ENCODE data around the gene FYB1.

FYB1 gene

DNA sequence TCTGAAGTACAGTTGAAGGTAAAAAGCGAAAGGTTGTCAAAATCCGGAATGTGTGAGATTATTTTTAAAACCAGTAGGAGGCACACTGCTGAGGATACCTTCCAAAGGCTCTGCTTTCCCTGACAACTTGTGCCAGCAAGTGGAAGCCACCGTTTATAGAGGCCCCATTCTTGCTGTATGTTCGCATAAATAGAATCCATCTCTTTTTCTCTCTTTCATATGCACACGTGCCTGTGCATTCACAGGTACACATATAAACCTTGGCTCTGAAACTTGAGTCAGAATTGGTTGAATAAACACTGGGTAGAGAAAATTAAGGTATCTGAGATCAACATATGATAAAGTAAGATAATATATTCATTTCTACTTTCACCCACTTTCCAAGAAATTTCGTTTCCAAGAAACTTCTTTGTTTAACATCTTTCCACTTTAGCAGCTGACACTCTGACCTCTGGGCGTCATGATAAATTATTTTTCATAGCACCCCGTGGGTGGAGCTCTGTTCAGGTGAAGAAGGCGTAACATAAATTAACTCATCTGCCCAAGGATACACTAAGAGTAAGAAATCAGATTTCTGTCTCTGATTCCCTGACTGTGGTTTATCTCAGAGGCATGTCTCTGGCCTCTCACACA, 81.4 kb downstream of the FYB1 start:
- WGBS: 63% methylated on average over 8 of the region's 9 CpGs

DNA sequence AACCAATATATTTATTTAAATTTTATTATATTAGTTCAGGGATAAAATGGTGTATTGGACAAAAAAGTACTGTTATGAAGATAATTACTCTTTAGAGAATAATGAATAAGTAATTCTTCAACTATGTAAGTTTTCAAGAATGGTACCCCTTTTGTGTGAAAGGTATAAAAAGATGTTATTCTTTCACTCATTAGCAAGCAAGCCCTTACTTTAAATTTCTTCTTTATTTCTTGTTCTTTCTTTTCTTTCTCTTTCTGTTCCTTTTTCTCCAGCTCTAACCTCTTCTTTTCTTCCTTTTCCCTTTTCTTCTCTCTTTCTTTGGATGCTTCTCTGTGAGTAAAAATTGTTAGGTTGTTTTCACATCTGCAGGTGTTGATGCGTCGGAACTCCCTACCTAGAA, 82.0 kb downstream of the FYB1 start:
- H3K4me1 ChIP-seq (ENCODE audit: control insufficient read depth, insufficient read depth, low read depth, low read length): no peaks in the 10 kb centered on the region
- no peaks in the 10 kb centered on the region for H3K36me3 ChIP-seq (ENCODE audit: control insufficient read depth in 1 of 2, insufficient read depth in 2 of 2, low read depth in 1 of 2, low read length in 2 of 2)
- no peaks in the 10 kb centered on the region for H3K9me3 ChIP-seq (ENCODE audit: control insufficient read depth, low read length)
- no peak overlapping the region for H2BK120ac ChIP-seq (ENCODE audit: low read depth, low read length)
- H3K4ac ChIP-seq (ENCODE audit: low read depth in 1 of 2, low read length in 2 of 2): no peak overlapping the region
- no peak overlapping the region for H3K23ac ChIP-seq (ENCODE audit: low read length in 2 of 2)
- H3K9ac ChIP-seq (ENCODE audit: low read length): no peak overlapping the region
- no peak for DNase-seq
- no peak overlapping the region for H3K14ac ChIP-seq (ENCODE audit: low read length in 2 of 2)
- H2BK12ac ChIP-seq (ENCODE audit: low read length in 2 of 2): no peak overlapping the region
- H2AK5ac ChIP-seq (ENCODE audit: low read length, severe bottlenecking): no peak overlapping the region
- WGBS: no CpG with 5 or more reads among the region's 2 CpGs
- H3K27ac ChIP-seq (ENCODE audit: low read length, poor library complexity, severe bottlenecking): no peak overlapping the region
- H4K8ac ChIP-seq (ENCODE audit: low read length): no peak overlapping the region
- no peak overlapping the region for H2BK5ac ChIP-seq (ENCODE audit: low read depth, low read length, poor library complexity, severe bottlenecking)
- no peak overlapping the region for H2AFZ ChIP-seq (ENCODE audit: low read depth, low read length)
- H4K91ac ChIP-seq (ENCODE audit: low read length): no peak overlapping the region
- no peak overlapping the region for H2BK15ac ChIP-seq (ENCODE audit: low read depth, poor library complexity, severe bottlenecking)
- H3K27me3 ChIP-seq (ENCODE audit: control insufficient read depth in 1 of 2, insufficient read depth in 1 of 2, low read length in 2 of 2): no peaks in the 10 kb centered on the region
- no peak overlapping the region for H3K18ac ChIP-seq (ENCODE audit: low read depth in 1 of 2, low read length in 2 of 2)
- no peak overlapping the region for H3K4me3 ChIP-seq (ENCODE audit: insufficient read depth in 1 of 2, low read depth in 1 of 2, low read length in 2 of 2)
- no peaks in the 10 kb centered on the region for H3K79me1 ChIP-seq (replicated peaks; ENCODE audit: low read length, poor library complexity, severe bottlenecking)
- no peak overlapping the region for H3K4me2 ChIP-seq (ENCODE audit: low read length, poor library complexity, severe bottlenecking)

More for the DNA sequence above, 81.4 kb downstream of the FYB1 start:
- Histone ChIP-seq H2BK120ac (ENCODE audit: low read depth, low read length) (no peak overlapping the region), H3K27ac (ENCODE audit: low read length, poor library complexity, severe bottlenecking) (no peak overlapping the region), H2AFZ (ENCODE audit: low read depth, low read length) (no peak overlapping the region), H3K9me3 (ENCODE audit: control insufficient read depth, low read length) (no peaks in the 10 kb centered on the region), H3K18ac (ENCODE audit: low read depth in 1 of 2, low read length in 2 of 2) (no peak overlapping the region), H2BK15ac (ENCODE audit: low read depth, poor library complexity, severe bottlenecking) (no peak overlapping the region), H3K9ac (ENCODE audit: low read length) (peak overlapping the region; percentile 77), H2BK12ac (ENCODE audit: low read length in 2 of 2) (no peak overlapping the region), H4K91ac (ENCODE audit: low read length) (no peak overlapping the region), H4K8ac (ENCODE audit: low read length) (no peak overlapping the region), H3K27me3 (ENCODE audit: control insufficient read depth in 1 of 2, insufficient read depth in 1 of 2, low read length in 2 of 2) (no peaks in the 10 kb centered on the region), H3K4ac (ENCODE audit: low read depth in 1 of 2, low read length in 2 of 2) (no peak overlapping the region), H3K4me2 (ENCODE audit: low read length, poor library complexity, severe bottlenecking) (no peak overlapping the region), H2BK5ac (ENCODE audit: low read depth, low read length, poor library complexity, severe bottlenecking) (no peak overlapping the region), H3K23ac (ENCODE audit: low read length in 2 of 2) (no peak overlapping the region), H2AK5ac (ENCODE audit: low read length, severe bottlenecking) (no peak overlapping the region), H3K79me1 (replicated peaks; ENCODE audit: low read length, poor library complexity, severe bottlenecking) (no peaks in the 10 kb centered on the region), H3K14ac (ENCODE audit: low read length in 2 of 2) (no peak overlapping the region), H3K4me1 (ENCODE audit: control insufficient read depth, insufficient read depth, low read depth, low read length) (no peaks in the 10 kb centered on the region), H3K36me3 (ENCODE audit: control insufficient read depth in 1 of 2, insufficient read depth in 2 of 2, low read depth in 1 of 2, low read length in 2 of 2) (no peaks in the 10 kb centered on the region), H3K4me3 (ENCODE audit: insufficient read depth in 1 of 2, low read depth in 1 of 2, low read length in 2 of 2) (no peak overlapping the region)
- no peak for DNase-seq

DNA sequence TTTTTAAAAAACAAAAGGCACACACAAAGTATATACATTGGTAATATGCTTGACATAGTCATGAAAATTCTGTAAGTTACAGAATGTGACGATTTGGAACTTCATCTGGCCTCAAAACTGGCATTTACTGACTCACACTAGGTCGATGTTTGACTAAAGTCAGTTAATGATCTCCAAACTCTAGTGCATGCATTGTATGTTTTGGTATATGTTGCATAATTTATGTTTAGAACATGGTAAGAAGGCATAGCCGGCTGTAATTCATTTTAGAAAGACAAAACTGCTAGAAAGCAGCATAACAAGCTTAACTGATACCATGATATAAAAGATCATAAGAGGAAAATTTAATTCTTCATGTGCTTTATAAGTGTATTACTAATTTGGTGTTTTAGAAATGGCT, 86.6 kb downstream of the FYB1 start:
- no peaks in the 10 kb centered on the region for H3K79me1 ChIP-seq (replicated peaks; ENCODE audit: low read length, poor library complexity, severe bottlenecking)
- no peak overlapping the region for H3K23ac ChIP-seq (ENCODE audit: low read length in 2 of 2)
- no peak overlapping the region for H2AK5ac ChIP-seq (ENCODE audit: low read length, severe bottlenecking)
- no peak overlapping the region for H3K4me2 ChIP-seq (ENCODE audit: low read length, poor library complexity, severe bottlenecking)
- H3K14ac ChIP-seq (ENCODE audit: low read length in 2 of 2): no peak overlapping the region
- H3K27me3 ChIP-seq (ENCODE audit: control insufficient read depth in 1 of 2, insufficient read depth in 1 of 2, low read length in 2 of 2): no peaks in the 10 kb centered on the region
- no peak overlapping the region for H3K4ac ChIP-seq (ENCODE audit: low read depth in 1 of 2, low read length in 2 of 2)
- H3K9me3 ChIP-seq (ENCODE audit: control insufficient read depth, low read length): no peaks in the 10 kb centered on the region
- H4K8ac ChIP-seq (ENCODE audit: low read length): no peak overlapping the region
- 82% methylated on average over 2 of the region's 3 CpGs for WGBS
- H3K4me3 ChIP-seq (ENCODE audit: insufficient read depth in 1 of 2, low read depth in 1 of 2, low read length in 2 of 2): no peak overlapping the region
- no peak overlapping the region for H4K91ac ChIP-seq (ENCODE audit: low read length)
- H2BK5ac ChIP-seq (ENCODE audit: low read depth, low read length, poor library complexity, severe bottlenecking): no peak overlapping the region
- H3K9ac ChIP-seq (ENCODE audit: low read length): no peak overlapping the region
- H2AFZ ChIP-seq (ENCODE audit: low read depth, low read length): no peak overlapping the region
- no peaks in the 10 kb centered on the region for H3K36me3 ChIP-seq (ENCODE audit: control insufficient read depth in 1 of 2, insufficient read depth in 2 of 2, low read depth in 1 of 2, low read length in 2 of 2)
- no peak overlapping the region for H3K18ac ChIP-seq (ENCODE audit: low read depth in 1 of 2, low read length in 2 of 2)
- H3K4me1 ChIP-seq (ENCODE audit: control insufficient read depth, insufficient read depth, low read depth, low read length): peaks cover 2% of the 10 kb centered on the region
- no peak overlapping the region for H2BK15ac ChIP-seq (ENCODE audit: low read depth, poor library complexity, severe bottlenecking)
- no peak for DNase-seq
- H2BK12ac ChIP-seq (ENCODE audit: low read length in 2 of 2): no peak overlapping the region
- no peak overlapping the region for H2BK120ac ChIP-seq (ENCODE audit: low read depth, low read length)
- H3K27ac ChIP-seq (ENCODE audit: low read length, poor library complexity, severe bottlenecking): no peak overlapping the region

DNA sequence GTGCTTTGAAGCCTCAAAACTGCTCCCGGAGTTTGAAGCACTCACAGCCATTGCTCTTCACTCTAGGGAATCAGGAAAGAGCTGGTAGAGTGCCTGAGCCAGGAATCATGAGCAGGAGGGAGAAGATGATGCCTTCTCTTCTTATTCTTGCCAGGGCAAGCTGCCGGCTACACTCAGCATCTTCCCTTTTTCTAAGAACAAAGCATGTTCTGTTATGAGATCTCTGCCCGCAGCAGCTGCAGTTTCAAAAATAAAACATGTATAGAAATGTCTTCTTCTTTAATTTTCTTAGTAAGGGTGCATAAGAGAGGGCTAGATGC, 87.3 kb downstream of the FYB1 start:
- no peak overlapping the region for H3K9ac ChIP-seq (ENCODE audit: low read length)
- H3K4ac ChIP-seq (ENCODE audit: low read depth in 1 of 2, low read length in 2 of 2): no peak overlapping the region
- no peak overlapping the region for H2AFZ ChIP-seq (ENCODE audit: low read depth, low read length)
- H2AK5ac ChIP-seq (ENCODE audit: low read length, severe bottlenecking): no peak overlapping the region
- no peak overlapping the region for H3K4me2 ChIP-seq (ENCODE audit: low read length, poor library complexity, severe bottlenecking)
- no peak overlapping the region for H4K91ac ChIP-seq (ENCODE audit: low read length)
- H3K27ac ChIP-seq (ENCODE audit: low read length, poor library complexity, severe bottlenecking): no peak overlapping the region
- no peaks in the 10 kb centered on the region for H3K27me3 ChIP-seq (ENCODE audit: control insufficient read depth in 1 of 2, insufficient read depth in 1 of 2, low read length in 2 of 2)
- peaks cover 2% of the 10 kb centered on the region for H3K4me1 ChIP-seq (ENCODE audit: control insufficient read depth, insufficient read depth, low read depth, low read length)
- H4K8ac ChIP-seq (ENCODE audit: low read length): no peak overlapping the region
- H3K36me3 ChIP-seq (ENCODE audit: control insufficient read depth in 1 of 2, insufficient read depth in 2 of 2, low read depth in 1 of 2, low read length in 2 of 2): no peaks in the 10 kb centered on the region
- 89% methylated on average over 3 of the region's 3 CpGs for WGBS
- H3K4me3 ChIP-seq (ENCODE audit: insufficient read depth in 1 of 2, low read depth in 1 of 2, low read length in 2 of 2): no peak overlapping the region
- H2BK120ac ChIP-seq (ENCODE audit: low read depth, low read length): no peak overlapping the region
- no peak overlapping the region for H2BK15ac ChIP-seq (ENCODE audit: low read depth, poor library complexity, severe bottlenecking)
- H3K9me3 ChIP-seq (ENCODE audit: control insufficient read depth, low read length): no peaks in the 10 kb centered on the region
- H3K79me1 ChIP-seq (replicated peaks; ENCODE audit: low read length, poor library complexity, severe bottlenecking): no peaks in the 10 kb centered on the region
- no peak overlapping the region for H3K23ac ChIP-seq (ENCODE audit: low read length in 2 of 2)
- no peak overlapping the region for H2BK12ac ChIP-seq (ENCODE audit: low read length in 2 of 2)
- H3K18ac ChIP-seq (ENCODE audit: low read depth in 1 of 2, low read length in 2 of 2): no peak overlapping the region
- no peak overlapping the region for H3K14ac ChIP-seq (ENCODE audit: low read length in 2 of 2)
- H2BK5ac ChIP-seq (ENCODE audit: low read depth, low read length, poor library complexity, severe bottlenecking): no peak overlapping the region
- no peak for DNase-seq
